ENCODE measurements around the gene PLA2G2C.

PLA2G2C gene

GRCh38 chr1:20190256-20191160 is 4.2 kb upstream of the PLA2G2C start:
- DNase-seq (ENCODE audit: low spot score) (no peak), ATAC-seq (ENCODE audit: low read depth) (no peak)
- H3K27me3 ChIP-seq (ENCODE audit: insufficient read depth, poor library complexity, severe bottlenecking), result no peaks in the 10 kb centered on the region
- no peak overlapping the region for H3K27ac ChIP-seq (ENCODE audit: poor library complexity, severe bottlenecking)
- H3K4me1 ChIP-seq (ENCODE audit: insufficient read depth, poor library complexity, severe bottlenecking), result no peaks in the 10 kb centered on the region
- H3K9me3 ChIP-seq (ENCODE audit: severe bottlenecking), result no peaks in the 10 kb centered on the region
- H3K36me3 ChIP-seq (ENCODE audit: low read depth), result no peaks in the 10 kb centered on the region
- TF ChIP-seq CTCF (IDR thresholded peaks at IDR 0.05; ENCODE audit: poor library complexity, severe bottlenecking), result no peak
- no peak overlapping the region for H3K4me3 ChIP-seq (ENCODE audit: severe bottlenecking)

GRCh38 chr1:20189664-20190063 is 3.3 kb upstream of the PLA2G2C start:
- Histone ChIP-seq H3K4me1 (ENCODE audit: insufficient read depth, poor library complexity, severe bottlenecking) (no peaks in the 10 kb centered on the region), H3K9me3 (ENCODE audit: severe bottlenecking) (no peaks in the 10 kb centered on the region), H3K36me3 (ENCODE audit: low read depth) (no peaks in the 10 kb centered on the region), H3K27ac (ENCODE audit: poor library complexity, severe bottlenecking) (no peak overlapping the region), H3K4me3 (ENCODE audit: severe bottlenecking) (no peak overlapping the region), H3K27me3 (ENCODE audit: insufficient read depth, poor library complexity, severe bottlenecking) (no peaks in the 10 kb centered on the region)
- TF ChIP-seq CTCF (IDR thresholded peaks at IDR 0.05; ENCODE audit: poor library complexity, severe bottlenecking), result no peak
- ATAC-seq (ENCODE audit: low read depth), result no peak
- no peak for DNase-seq (ENCODE audit: low spot score)

GRCh38 chr1:20188455-20188817 is 2.1 kb upstream of the PLA2G2C start:
- Histone ChIP-seq H3K36me3 (ENCODE audit: low read depth) (no peaks in the 10 kb centered on the region), H3K9me3 (ENCODE audit: severe bottlenecking) (no peaks in the 10 kb centered on the region), H3K4me1 (ENCODE audit: insufficient read depth, poor library complexity, severe bottlenecking) (no peaks in the 10 kb centered on the region), H3K27ac (ENCODE audit: poor library complexity, severe bottlenecking) (no peak overlapping the region), H3K27me3 (ENCODE audit: insufficient read depth, poor library complexity, severe bottlenecking) (no peaks in the 10 kb centered on the region), H3K4me3 (ENCODE audit: severe bottlenecking) (no peak overlapping the region)
- no peak for DNase-seq (ENCODE audit: low spot score)
- TF ChIP-seq CTCF (IDR thresholded peaks at IDR 0.05; ENCODE audit: poor library complexity, severe bottlenecking), result no peak
- no peak for ATAC-seq (ENCODE audit: low read depth)

GRCh38 chr1:20187813-20188454 is 1.6 kb upstream of the PLA2G2C start:
- Histone ChIP-seq H3K36me3 (ENCODE audit: low read depth) (no peaks in the 10 kb centered on the region), H3K4me3 (ENCODE audit: severe bottlenecking) (no peak overlapping the region), H3K4me1 (ENCODE audit: insufficient read depth, poor library complexity, severe bottlenecking) (no peaks in the 10 kb centered on the region), H3K9me3 (ENCODE audit: severe bottlenecking) (no peaks in the 10 kb centered on the region), H3K27me3 (ENCODE audit: insufficient read depth, poor library complexity, severe bottlenecking) (no peaks in the 10 kb centered on the region), H3K27ac (ENCODE audit: poor library complexity, severe bottlenecking) (no peak overlapping the region)
- no peak for DNase-seq (ENCODE audit: low spot score)
- ATAC-seq (ENCODE audit: low read depth), result no peak
- TF ChIP-seq CTCF (IDR thresholded peaks at IDR 0.05; ENCODE audit: poor library complexity, severe bottlenecking), result no peak
